Measurements from ENCODE around the gene HDAC4. TPM values are rescaled to one million over a fixed set of nuclear protein-coding genes. Genes with fewer than 3 reads are reported as not detected.

HDAC4 gene
- total RNA-seq, 2 donors from 2014 or later, result 9.3 to 139 TPM

DNA sequence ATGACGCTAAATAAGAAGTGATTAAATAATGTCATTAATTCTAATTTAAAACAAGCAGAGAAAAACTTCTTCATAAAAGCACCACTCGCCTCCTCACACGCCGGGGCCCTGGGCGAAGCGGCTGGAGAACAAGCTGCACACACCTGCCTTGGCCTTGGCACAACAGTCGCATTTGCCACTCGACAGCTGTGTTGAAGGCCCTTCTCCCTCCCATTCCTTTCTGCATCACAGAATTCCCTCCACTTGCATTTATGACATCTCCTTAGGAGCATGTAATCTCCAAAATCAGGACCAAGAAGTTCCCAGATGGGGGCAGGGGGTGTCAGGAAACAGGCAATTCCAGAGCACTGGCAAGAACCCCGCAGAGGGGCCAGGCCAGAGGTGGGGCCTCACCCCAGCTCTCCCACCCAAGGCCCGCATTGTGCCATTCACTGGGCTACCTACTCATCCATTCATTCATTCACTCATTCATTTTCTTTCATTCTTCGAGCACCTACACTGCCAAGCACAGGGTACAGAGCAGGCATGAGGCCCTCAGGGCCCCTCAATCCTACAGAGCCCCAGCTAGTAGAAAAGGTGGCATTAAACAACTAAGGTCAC, 6.4 kb downstream of the HDAC4 start:
- Histone ChIP-seq H3K36me3 (replicated peaks in 1 of 2; ENCODE audit: insufficient read depth in 1 of 2, low read depth in 2 of 2) (no peaks in the 10 kb centered on the region), H3K9me3 (no peaks in the 10 kb centered on the region), H3K27ac (no peak overlapping the region), H3K4me3 (no peak overlapping the region), H3K27me3 (no peaks in the 10 kb centered on the region), H3K4me1 (peaks cover 22% of the 10 kb centered on the region)
- no peak for DNase-seq
- intact Hi-C loops (cut with DNase I), result no loop called here
- 80 to 85% methylated on average over 11 of the region's 11 CpGs for WGBS, 2 donors
- ATAC-seq, result no peak
- no peak for TF ChIP-seq POLR2A (IDR thresholded peaks at IDR 0.05)
- TF ChIP-seq, protein P1, sequence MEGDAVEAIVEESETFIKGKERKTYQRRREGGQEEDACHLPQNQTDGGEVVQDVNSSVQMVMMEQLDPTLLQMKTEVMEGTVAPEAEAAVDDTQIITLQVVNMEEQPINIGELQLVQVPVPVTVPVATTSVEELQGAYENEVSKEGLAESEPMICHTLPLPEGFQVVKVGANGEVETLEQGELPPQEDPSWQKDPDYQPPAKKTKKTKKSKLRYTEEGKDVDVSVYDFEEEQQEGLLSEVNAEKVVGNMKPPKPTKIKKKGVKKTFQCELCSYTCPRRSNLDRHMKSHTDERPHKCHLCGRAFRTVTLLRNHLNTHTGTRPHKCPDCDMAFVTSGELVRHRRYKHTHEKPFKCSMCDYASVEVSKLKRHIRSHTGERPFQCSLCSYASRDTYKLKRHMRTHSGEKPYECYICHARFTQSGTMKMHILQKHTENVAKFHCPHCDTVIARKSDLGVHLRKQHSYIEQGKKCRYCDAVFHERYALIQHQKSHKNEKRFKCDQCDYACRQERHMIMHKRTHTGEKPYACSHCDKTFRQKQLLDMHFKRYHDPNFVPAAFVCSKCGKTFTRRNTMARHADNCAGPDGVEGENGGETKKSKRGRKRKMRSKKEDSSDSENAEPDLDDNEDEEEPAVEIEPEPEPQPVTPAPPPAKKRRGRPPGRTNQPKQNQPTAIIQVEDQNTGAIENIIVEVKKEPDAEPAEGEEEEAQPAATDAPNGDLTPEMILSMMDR (IDR thresholded peaks at IDR 0.05), result no peak

DNA sequence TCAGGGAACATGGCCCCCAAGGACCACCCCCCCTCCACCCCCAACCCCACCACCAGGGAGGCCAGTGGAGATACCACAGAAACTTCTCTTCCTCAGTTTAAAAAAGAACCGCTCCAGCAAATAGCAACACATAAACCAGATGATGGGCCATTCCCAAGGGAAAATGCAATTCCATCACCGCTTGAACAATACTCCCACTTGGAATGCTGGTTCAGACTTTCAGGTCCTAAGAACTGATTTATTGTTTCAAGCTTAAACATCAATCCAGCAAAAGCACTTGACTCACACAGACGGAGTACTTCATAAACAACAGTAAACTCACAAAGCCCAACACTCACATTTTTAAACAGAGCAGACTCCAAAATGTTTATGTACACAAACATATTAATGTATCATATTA, 6.9 kb downstream of the HDAC4 start:
- ATAC-seq (no peak), DNase-seq (no peak)
- peaks cover 17% of the 10 kb centered on the region for H3K4me1 ChIP-seq
- intact Hi-C loops (cut with DNase I), result no loop called here
- no peak overlapping the region for H3K4me3 ChIP-seq
- 84 to 85% methylated on average over 3 of the region's 3 CpGs for WGBS, 2 donors
- no peaks in the 10 kb centered on the region for H3K36me3 ChIP-seq (replicated peaks in 1 of 2; ENCODE audit: insufficient read depth in 1 of 2, low read depth in 2 of 2)
- no peak overlapping the region for H3K27ac ChIP-seq
- no peaks in the 10 kb centered on the region for H3K27me3 ChIP-seq
- TF ChIP-seq POLR2A (IDR thresholded peaks at IDR 0.05), result no peak
- TF ChIP-seq, protein P1 (IDR thresholded peaks at IDR 0.05), result no peak
- H3K9me3 ChIP-seq, result no peaks in the 10 kb centered on the region

DNA sequence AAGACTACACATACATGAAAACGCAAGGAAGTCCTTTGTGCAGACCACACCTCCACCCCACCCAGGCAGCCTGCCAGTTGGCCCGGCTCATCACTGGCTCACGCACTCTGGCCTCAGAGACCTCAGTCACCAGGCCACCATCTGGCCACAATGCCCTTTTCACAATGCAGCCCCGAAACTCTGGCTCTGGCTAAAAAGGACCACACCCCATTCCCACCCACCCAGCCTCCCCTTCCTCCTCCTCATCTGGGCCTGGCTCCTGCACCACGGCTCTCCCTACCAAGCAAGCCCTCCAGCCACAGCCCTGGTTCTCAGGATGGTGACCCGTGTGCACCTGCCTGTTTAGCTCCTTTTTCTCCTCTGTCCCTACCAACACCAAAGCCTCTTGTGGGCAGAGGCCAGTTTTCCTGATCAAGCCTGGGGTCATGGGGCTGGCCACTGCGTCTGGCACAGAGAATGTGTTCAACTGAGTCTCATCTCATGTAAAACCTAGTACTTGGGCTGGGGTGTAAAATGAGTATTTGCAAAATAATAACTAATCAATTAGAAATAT, 7.4 kb downstream of the HDAC4 start:
- no peak for ATAC-seq
- no peaks in the 10 kb centered on the region for H3K9me3 ChIP-seq
- no peak overlapping the region for H3K4me3 ChIP-seq
- TF ChIP-seq, protein P1 (IDR thresholded peaks at IDR 0.05), result no peak
- TF ChIP-seq POLR2A (IDR thresholded peaks at IDR 0.05), result no peak
- H3K27ac ChIP-seq, result no peak overlapping the region
- H3K27me3 ChIP-seq, result no peaks in the 10 kb centered on the region
- no peaks in the 10 kb centered on the region for H3K36me3 ChIP-seq (replicated peaks in 1 of 2; ENCODE audit: insufficient read depth in 1 of 2, low read depth in 2 of 2)
- DNase-seq, result peak in 3 of 4 donors; percentile 27 to 42 (median 41)
- WGBS, 2 donors, result 59 to 75% methylated on average over 6 to 7 of the region's 7 CpGs
- intact Hi-C loops (cut with DNase I), result no loop called here
- H3K4me1 ChIP-seq, result peaks cover 15% of the 10 kb centered on the region

DNA sequence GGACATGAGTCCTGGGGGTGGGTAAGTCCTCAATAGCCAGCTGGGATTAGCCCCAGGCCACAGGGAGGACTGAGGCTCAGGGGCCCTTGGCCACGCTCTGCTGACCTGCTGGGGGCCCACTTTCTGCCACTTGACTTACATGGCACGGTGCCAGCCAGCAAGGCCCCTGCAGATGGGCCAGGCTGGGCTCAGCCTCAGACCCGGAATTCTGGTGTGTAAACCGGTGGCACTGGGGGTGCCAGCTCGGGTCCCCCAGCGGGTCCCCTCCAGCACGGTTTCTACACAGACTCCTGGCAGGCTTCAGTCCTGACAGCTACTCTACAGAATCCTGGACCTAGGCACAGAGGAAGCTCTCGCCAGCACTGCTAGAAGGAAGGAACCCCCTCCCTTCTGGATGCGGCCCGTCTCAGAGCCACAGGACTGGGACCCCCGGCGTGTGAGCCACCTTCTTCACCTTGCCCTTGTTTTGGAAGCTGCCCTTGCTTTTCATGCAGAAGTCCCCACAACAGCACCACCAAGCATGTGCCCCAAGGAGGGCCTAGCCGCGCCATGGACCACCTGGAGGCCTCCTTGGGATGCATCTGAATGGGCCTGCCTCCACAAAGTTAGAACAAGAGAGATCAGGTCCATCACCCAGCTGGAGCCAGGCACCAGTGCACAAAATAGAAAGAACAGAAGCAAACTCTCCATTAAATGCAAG, 8.0 kb downstream of the HDAC4 start:
- WGBS, 2 donors, result 87 to 93% methylated on average over 5 to 14 of the region's 14 CpGs
- no peaks in the 10 kb centered on the region for H3K9me3 ChIP-seq
- no peaks in the 10 kb centered on the region for H3K36me3 ChIP-seq (replicated peaks in 1 of 2; ENCODE audit: insufficient read depth in 1 of 2, low read depth in 2 of 2)
- DNase-seq (no peak), ATAC-seq (no peak)
- intact Hi-C loops (cut with DNase I), result no loop called here
- H3K27me3 ChIP-seq, result no peaks in the 10 kb centered on the region
- H3K4me3 ChIP-seq, result no peak overlapping the region
- H3K4me1 ChIP-seq, result peaks cover 15% of the 10 kb centered on the region
- no peak overlapping the region for H3K27ac ChIP-seq
- TF ChIP-seq POLR2A (IDR thresholded peaks at IDR 0.05), result no peak
- TF ChIP-seq, protein P1 (IDR thresholded peaks at IDR 0.05), result no peak
